DMS53 (cell line): Measurements from ENCODE around the gene NHS.
"Not testable (repeated sequence)": the region's sequence is repeated elsewhere in the genome, so short reads cannot be mapped to it uniquely, and the experiment has no call there.

Experiments used
- DNase-seq: peaks from one replicate; lab custom pipeline; 2025; lab: John Stamatoyannopoulos, UW

NHS gene

GRCh38 chrX:17405225-17405969 is 30.4 kb downstream of the NHS start:
- peak; percentile 8 for DNase-seq

- DNase-seq = no peak
Measured at GRCh38 chrX:17409566-17410290, 34.7 kb downstream of the NHS start.

GRCh38 chrX:17410651-17411050 is 35.7 kb downstream of the NHS start:
- no peak for DNase-seq

- no peak for DNase-seq
Measured at GRCh38 chrX:17411205-17411604, 36.2 kb downstream of the NHS start.

GRCh38 chrX:17412692-17413091 is 37.7 kb downstream of the NHS start:
- peak; percentile 71 for DNase-seq

GRCh38 chrX:17413228-17413627 is 38.2 kb downstream of the NHS start:
- DNase-seq = peak; percentile 27

GRCh38 chrX:17414027-17414658 is 39.1 kb downstream of the NHS start:
- no peak for DNase-seq

- DNase-seq = no peak
Measured at GRCh38 chrX:17414839-17415238, 39.8 kb downstream of the NHS start.

GRCh38 chrX:17415242-17415810 is 40.3 kb downstream of the NHS start:
- DNase-seq = no peak

GRCh38 chrX:17417372-17417771 is 42.4 kb downstream of the NHS start:
- DNase-seq = no peak

GRCh38 chrX:17425136-17425535 is 50.1 kb downstream of the NHS start:
- DNase-seq = no peak

- DNase-seq = no peak
Measured at GRCh38 chrX:17425551-17425950, 50.6 kb downstream of the NHS start.

- DNase-seq = no peak
Measured at GRCh38 chrX:17431171-17431570, 56.2 kb downstream of the NHS start.

- DNase-seq = peak; percentile 79
Measured at GRCh38 chrX:17432158-17432557, 57.2 kb downstream of the NHS start.

- DNase-seq = no peak
Measured at GRCh38 chrX:17433965-17434364, 59.0 kb downstream of the NHS start.

GRCh38 chrX:17435476-17435875 is 60.5 kb downstream of the NHS start:
- DNase-seq = no peak

- no peak for DNase-seq
Measured at GRCh38 chrX:17438221-17438620, 63.2 kb downstream of the NHS start.

- no peak for DNase-seq
Measured at GRCh38 chrX:17440258-17440657, 65.3 kb downstream of the NHS start.

GRCh38 chrX:17440836-17441235 is 65.8 kb downstream of the NHS start:
- no peak for DNase-seq

- no peak for DNase-seq
Measured at GRCh38 chrX:17441965-17442364, 67.0 kb downstream of the NHS start.

GRCh38 chrX:17442898-17443297 is 67.9 kb downstream of the NHS start:
- peak; percentile 30 for DNase-seq

GRCh38 chrX:17443556-17443955 is 68.6 kb downstream of the NHS start:
- DNase-seq = no peak

- not testable (repeated sequence) for DNase-seq
Measured at GRCh38 chrX:17446269-17446668, 71.3 kb downstream of the NHS start.
